ENCODE results near the gene MTARC2.

- TF ChIP-seq ZNF274 (IDR thresholded peaks at IDR 0.05; ENCODE audit: low read depth, low read length) (no peak), SUZ12 (IDR thresholded peaks at IDR 0.05; ENCODE audit: extremely low read depth, insufficient read depth, insufficient read length) (no peak), YY1 (IDR thresholded peaks at IDR 0.05; ENCODE audit: insufficient read depth, insufficient read length) (no peak)
These were observed 6.3 kb upstream of the MTARC2 start for GRCh38 chr1:220741825-220742224.

Data from NT2/D1 (cell line).